ENCODE data around the gene SERPINA6.

DNA sequence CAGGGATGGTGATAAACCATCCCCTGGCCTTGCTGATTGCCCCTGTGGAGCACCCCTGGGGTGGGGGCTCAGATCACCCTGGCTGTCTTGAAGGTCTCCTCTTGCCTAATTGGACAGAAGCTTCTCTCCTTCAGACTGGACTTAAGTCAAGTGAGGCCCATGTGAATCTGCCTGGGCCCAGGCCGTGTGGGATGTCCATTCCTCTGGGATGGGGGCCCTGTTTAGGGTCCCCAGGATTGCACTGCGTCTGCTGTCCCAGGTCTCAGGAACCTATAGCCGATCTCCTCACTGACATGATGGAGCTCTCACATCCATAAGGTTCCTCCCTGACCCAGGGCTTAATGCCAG is 45.1 kb upstream of the SERPINA6 start:
- no peak for TF ChIP-seq TAF1 (IDR thresholded peaks at IDR 0.05; ENCODE audit: borderline replicate concordance, insufficient read depth, low read length)
- TF ChIP-seq POLR2AphosphoS5 (IDR thresholded peaks at IDR 0.05; ENCODE audit: low read depth, low read length), result no peak
- TF ChIP-seq, protein P1, sequence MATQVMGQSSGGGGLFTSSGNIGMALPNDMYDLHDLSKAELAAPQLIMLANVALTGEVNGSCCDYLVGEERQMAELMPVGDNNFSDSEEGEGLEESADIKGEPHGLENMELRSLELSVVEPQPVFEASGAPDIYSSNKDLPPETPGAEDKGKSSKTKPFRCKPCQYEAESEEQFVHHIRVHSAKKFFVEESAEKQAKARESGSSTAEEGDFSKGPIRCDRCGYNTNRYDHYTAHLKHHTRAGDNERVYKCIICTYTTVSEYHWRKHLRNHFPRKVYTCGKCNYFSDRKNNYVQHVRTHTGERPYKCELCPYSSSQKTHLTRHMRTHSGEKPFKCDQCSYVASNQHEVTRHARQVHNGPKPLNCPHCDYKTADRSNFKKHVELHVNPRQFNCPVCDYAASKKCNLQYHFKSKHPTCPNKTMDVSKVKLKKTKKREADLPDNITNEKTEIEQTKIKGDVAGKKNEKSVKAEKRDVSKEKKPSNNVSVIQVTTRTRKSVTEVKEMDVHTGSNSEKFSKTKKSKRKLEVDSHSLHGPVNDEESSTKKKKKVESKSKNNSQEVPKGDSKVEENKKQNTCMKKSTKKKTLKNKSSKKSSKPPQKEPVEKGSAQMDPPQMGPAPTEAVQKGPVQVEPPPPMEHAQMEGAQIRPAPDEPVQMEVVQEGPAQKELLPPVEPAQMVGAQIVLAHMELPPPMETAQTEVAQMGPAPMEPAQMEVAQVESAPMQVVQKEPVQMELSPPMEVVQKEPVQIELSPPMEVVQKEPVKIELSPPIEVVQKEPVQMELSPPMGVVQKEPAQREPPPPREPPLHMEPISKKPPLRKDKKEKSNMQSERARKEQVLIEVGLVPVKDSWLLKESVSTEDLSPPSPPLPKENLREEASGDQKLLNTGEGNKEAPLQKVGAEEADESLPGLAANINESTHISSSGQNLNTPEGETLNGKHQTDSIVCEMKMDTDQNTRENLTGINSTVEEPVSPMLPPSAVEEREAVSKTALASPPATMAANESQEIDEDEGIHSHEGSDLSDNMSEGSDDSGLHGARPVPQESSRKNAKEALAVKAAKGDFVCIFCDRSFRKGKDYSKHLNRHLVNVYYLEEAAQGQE (IDR thresholded peaks at IDR 0.05; ENCODE audit: insufficient read depth in 1 of 2, low read depth in 2 of 2, low read length in 2 of 2), result no peak

All from PFSK-1 (cell line).